ENCODE data around the gene TBC1D10B.

Gene TBC1D10B

GRCh38 chr16:30356401-30357084 is 13.8 kb downstream of the TBC1D10B start:
- H3K4me1 Mint-ChIP-seq, result peaks cover 53% of the 10 kb centered on the region
- H3K4me3 Mint-ChIP-seq, result peak overlapping the region; percentile 90
- H3K27ac Mint-ChIP-seq, result peak overlapping the region; percentile 95
- no peaks in the 10 kb centered on the region for H3K27me3 Mint-ChIP-seq
- no peaks in the 10 kb centered on the region for H3K9me3 Mint-ChIP-seq
- ATAC-seq, result no peak
- H3K36me3 Mint-ChIP-seq, result peaks cover 63% of the 10 kb centered on the region

GRCh38 chr16:30355954-30356308 is 14.4 kb downstream of the TBC1D10B start:
- Mint-ChIP-seq H3K36me3 (peaks cover 64% of the 10 kb centered on the region), H3K27me3 (no peaks in the 10 kb centered on the region), H3K9me3 (no peaks in the 10 kb centered on the region), H3K27ac (peak overlapping the region; percentile 95), H3K4me1 (peaks cover 59% of the 10 kb centered on the region), H3K4me3 (peak overlapping the region; percentile 90)
- ATAC-seq, result no peak

GRCh38 chr16:30355144-30355953 is 14.9 kb downstream of the TBC1D10B start, which contains the start of gene CD2BP2:
CD2BP2 (minus strand) TSS chr16:30355308; CDS start chr16:30354681, 627 bp downstream.
- H3K27ac Mint-ChIP-seq, result peak within 1 kb of the TSS; percentile 95
- H3K27me3 Mint-ChIP-seq, result no peaks in the 10 kb centered on the region
- peaks cover 65% of the 10 kb centered on the region for H3K4me1 Mint-ChIP-seq
- peak; percentile 87 for ATAC-seq
- no peaks in the 10 kb centered on the region for H3K9me3 Mint-ChIP-seq
- peaks cover 65% of the 10 kb centered on the region for H3K36me3 Mint-ChIP-seq
- peak within 1 kb of the TSS; percentile 90 for H3K4me3 Mint-ChIP-seq

- peaks cover 72% of the 10 kb centered on the region for H3K4me1 Mint-ChIP-seq
- peak overlapping the region; percentile 95 for H3K27ac Mint-ChIP-seq
- ATAC-seq, result peak; percentile 48
- peak overlapping the region; percentile 90 for H3K4me3 Mint-ChIP-seq
- H3K36me3 Mint-ChIP-seq, result peaks cover 66% of the 10 kb centered on the region
- no peaks in the 10 kb centered on the region for H3K27me3 Mint-ChIP-seq
- H3K9me3 Mint-ChIP-seq, result no peaks in the 10 kb centered on the region
Measured at GRCh38 chr16:30354423-30355143, 15.7 kb downstream of the TBC1D10B start.

GRCh38 chr16:30353438-30354129 is 16.7 kb downstream of the TBC1D10B start:
- no peak for ATAC-seq
- H3K9me3 Mint-ChIP-seq, result no peaks in the 10 kb centered on the region
- H3K4me1 Mint-ChIP-seq, result peaks cover 82% of the 10 kb centered on the region
- H3K36me3 Mint-ChIP-seq, result peaks cover 69% of the 10 kb centered on the region
- no peak overlapping the region for H3K27ac Mint-ChIP-seq
- no peaks in the 10 kb centered on the region for H3K27me3 Mint-ChIP-seq
- H3K4me3 Mint-ChIP-seq, result peak overlapping the region; percentile 90

- Mint-ChIP-seq H3K36me3 (peaks cover 64% of the 10 kb centered on the region), H3K4me3 (no peak overlapping the region)
Measured at GRCh38 chr16:30352488-30353401, 17.5 kb downstream of the TBC1D10B start.

GRCh38 chr16:30351586-30352419 is 18.5 kb downstream of the TBC1D10B start:
- Mint-ChIP-seq H3K4me3 (no peak overlapping the region), H3K4me1 (peaks cover 75% of the 10 kb centered on the region), H3K27ac (peak overlapping the region; percentile 82), H3K36me3 (peaks cover 57% of the 10 kb centered on the region), H3K9me3 (no peaks in the 10 kb centered on the region), H3K27me3 (no peaks in the 10 kb centered on the region)
- ATAC-seq, result no peak

More at GRCh38 chr16:30352488-30353401, 17.5 kb downstream of the TBC1D10B start:
- Mint-ChIP-seq H3K9me3 (no peaks in the 10 kb centered on the region), H3K4me1 (peaks cover 82% of the 10 kb centered on the region), H3K27ac (no peak overlapping the region), H3K27me3 (no peaks in the 10 kb centered on the region)
- no peak for ATAC-seq

- Mint-ChIP-seq H3K4me1 (peaks cover 67% of the 10 kb centered on the region), H3K36me3 (peaks cover 54% of the 10 kb centered on the region)
Measured at GRCh38 chr16:30351001-30351441, 19.3 kb downstream of the TBC1D10B start.

GRCh38 chr16:30350134-30350871 is 20.0 kb downstream of the TBC1D10B start:
- peaks cover 60% of the 10 kb centered on the region for H3K4me1 Mint-ChIP-seq
- peaks cover 54% of the 10 kb centered on the region for H3K36me3 Mint-ChIP-seq
- ATAC-seq, result peak; percentile 81

More at GRCh38 chr16:30351001-30351441, 19.3 kb downstream of the TBC1D10B start:
- Mint-ChIP-seq H3K27ac (peak overlapping the region; percentile 82), H3K9me3 (no peaks in the 10 kb centered on the region), H3K27me3 (no peaks in the 10 kb centered on the region), H3K4me3 (peak overlapping the region; percentile 1)
- ATAC-seq, result no peak

GRCh38 chr16:30349675-30350074 is 20.6 kb downstream of the TBC1D10B start:
- Mint-ChIP-seq H3K27ac (peak overlapping the region; percentile 82), H3K27me3 (no peaks in the 10 kb centered on the region), H3K36me3 (peaks cover 54% of the 10 kb centered on the region), H3K4me1 (peaks cover 57% of the 10 kb centered on the region), H3K9me3 (no peaks in the 10 kb centered on the region), H3K4me3 (peak overlapping the region; percentile 32)
- ATAC-seq, result peak; percentile 55

More at GRCh38 chr16:30350134-30350871, 20.0 kb downstream of the TBC1D10B start:
- H3K27ac Mint-ChIP-seq, result peak overlapping the region; percentile 82
- H3K27me3 Mint-ChIP-seq, result no peaks in the 10 kb centered on the region
- H3K9me3 Mint-ChIP-seq, result no peaks in the 10 kb centered on the region
- H3K4me3 Mint-ChIP-seq, result peak overlapping the region; percentile 18

GRCh38 chr16:30348929-30349328 is 21.4 kb downstream of the TBC1D10B start:
- H3K27me3 Mint-ChIP-seq, result no peaks in the 10 kb centered on the region
- peaks cover 49% of the 10 kb centered on the region for H3K4me1 Mint-ChIP-seq

GRCh38 chr16:30348113-30348512 is 22.2 kb downstream of the TBC1D10B start:
- no peaks in the 10 kb centered on the region for H3K9me3 Mint-ChIP-seq
- H3K4me3 Mint-ChIP-seq, result no peak overlapping the region
- peaks cover 38% of the 10 kb centered on the region for H3K36me3 Mint-ChIP-seq
- no peak overlapping the region for H3K27ac Mint-ChIP-seq
- H3K27me3 Mint-ChIP-seq, result no peaks in the 10 kb centered on the region
- H3K4me1 Mint-ChIP-seq, result peaks cover 41% of the 10 kb centered on the region
- ATAC-seq, result no peak

More at GRCh38 chr16:30348929-30349328, 21.4 kb downstream of the TBC1D10B start:
- Mint-ChIP-seq H3K27ac (peak overlapping the region; percentile 82), H3K4me3 (no peak overlapping the region), H3K36me3 (peaks cover 46% of the 10 kb centered on the region), H3K9me3 (no peaks in the 10 kb centered on the region)
- ATAC-seq, result no peak
